NT2/D1 (cell line): ENCODE measurements around the gene GABPB1.

Experiments used
- YY1 ChIP-seq: IDR thresholded peaks from 2 replicates; pipeline ENCODE4 v1.6.1; 2011; ENCODE audit not compliant: insufficient read length, insufficient read depth
- ZNF274 ChIP-seq: IDR thresholded peaks from 2 replicates; pipeline ENCODE4 v1.6.1; 2011; ENCODE audit warnings: mild to moderate bottlenecking, low read depth, low read length

DNA sequence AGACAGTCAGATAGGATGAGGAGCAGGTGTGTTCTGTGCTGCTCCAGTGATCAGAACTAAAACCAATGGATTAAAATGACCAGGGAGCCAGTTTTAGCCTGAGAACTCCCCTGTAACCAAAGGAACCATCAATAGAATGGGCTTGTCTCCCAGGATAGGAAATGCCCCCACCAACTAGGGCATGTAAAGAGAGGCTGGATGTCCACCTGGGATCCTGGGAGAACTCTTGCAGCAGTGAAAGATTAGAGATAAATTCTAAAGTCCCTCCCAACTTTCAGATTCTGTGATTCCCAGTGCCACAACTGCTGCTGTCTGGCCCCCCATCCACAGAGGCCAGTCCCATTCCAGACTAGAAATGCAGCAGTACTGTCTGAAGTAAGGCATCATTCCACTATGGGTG is 123.2 kb downstream of the GABPB1 start:
- TF ChIP-seq YY1 (no peak), ZNF274 (no peak)
